ENCODE results near the gene TMEM164. TPM values are rescaled to one million over a fixed set of nuclear protein-coding genes. Genes with fewer than 3 reads are reported as not detected.
A peak's percentile ranks its signal among the peaks of the same experiment; 100 is the strongest.
"Not testable (repeated sequence)": the region's sequence is repeated elsewhere in the genome, so short reads cannot be mapped to it uniquely, and the experiment has no call there.

TMEM164 gene
- total RNA-seq, 1 donor from 2014 or later: 17.6 TPM

DNA sequence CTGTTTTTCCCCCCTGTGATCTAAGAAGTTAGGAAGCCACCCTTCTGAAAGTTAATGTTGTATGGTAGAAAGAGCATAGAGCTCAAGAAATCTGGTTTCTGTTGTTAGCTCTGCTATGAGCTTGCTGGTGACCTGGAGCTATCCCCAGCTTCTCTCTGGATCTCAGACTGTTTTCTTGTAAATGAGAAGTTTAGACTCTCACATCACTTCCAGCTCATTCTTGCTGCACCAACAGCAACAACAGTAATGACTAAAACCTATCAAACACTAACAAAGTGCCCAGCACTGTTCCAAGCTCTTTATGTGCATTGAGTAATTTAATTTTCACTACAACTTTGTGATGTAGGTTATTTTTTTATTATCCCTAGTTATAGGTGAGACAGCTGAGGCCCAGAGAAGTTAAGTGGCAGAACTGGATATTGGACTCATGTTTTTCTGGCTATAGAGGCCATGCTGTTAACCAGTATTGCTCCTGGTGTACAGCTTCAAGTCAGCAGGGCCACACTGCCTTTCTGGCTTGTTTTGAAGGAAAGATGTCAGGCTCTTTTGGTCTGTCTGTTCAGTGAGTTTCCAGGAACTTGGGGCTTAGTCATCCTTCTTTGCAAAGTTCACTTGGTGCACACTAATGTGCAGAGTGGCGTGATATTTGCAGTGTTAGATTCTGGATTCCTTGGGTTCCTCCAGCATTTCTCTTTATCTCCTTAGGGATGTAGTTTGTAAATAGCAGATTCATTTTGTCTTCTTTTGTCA lies 27.8 kb upstream of the TMEM164 start:
- Histone ChIP-seq H3K36me3 (ENCODE audit: insufficient read depth, low read length) (no peaks in the 10 kb centered on the region), H3K27ac (ENCODE audit: low read depth, low read length) (no peak overlapping the region), H2AFZ (ENCODE audit: low read depth, low read length) (no peak overlapping the region), H4K20me1 (ENCODE audit: insufficient read depth, low read length) (no peaks in the 10 kb centered on the region), H3K79me2 (ENCODE audit: insufficient read depth, low read length) (no peaks in the 10 kb centered on the region), H3K9me3 (ENCODE audit: insufficient read depth, low read depth, low read length) (no peaks in the 10 kb centered on the region), H3K4me3 (ENCODE audit: insufficient read depth, low read depth, low read length) (no peak overlapping the region), H3K4me2 (ENCODE audit: low read length) (no peak overlapping the region), H3K4me1 (ENCODE audit: insufficient read depth, low read length) (no peaks in the 10 kb centered on the region), H3K27me3 (ENCODE audit: insufficient read depth, low read length) (no peaks in the 10 kb centered on the region), H3K9ac (ENCODE audit: low read length) (no peak overlapping the region)
- FAIRE-seq (peak; percentile 17), DNase-seq (ENCODE audit: low read depth) (peak; percentile 10)
- Mint-ChIP-seq H3K36me3 (ENCODE audit: low read depth, unreplicated experiment) (no peaks in the 10 kb centered on the region), H3K4me1 (ENCODE audit: low read depth, unreplicated experiment) (peaks cover 9% of the 10 kb centered on the region), H3K9me3 (ENCODE audit: unreplicated experiment) (no peaks in the 10 kb centered on the region), H3K27ac (ENCODE audit: unreplicated experiment) (no peak overlapping the region), H3K4me3 (ENCODE audit: unreplicated experiment) (no peak overlapping the region), H3K27me3 (ENCODE audit: low read depth, unreplicated experiment) (no peaks in the 10 kb centered on the region)
- no peak for TF ChIP-seq CTCF (IDR thresholded peaks at IDR 0.05; ENCODE audit: insufficient read depth, low read depth, low read length)
- no peak for TF ChIP-seq EZH2 (IDR thresholded peaks at IDR 0.05; ENCODE audit: insufficient read depth, low read length)

GRCh38 chrX:109985210-109985609 lies 17.7 kb upstream of the TMEM164 start:
- not testable (repeated sequence) for H3K27me3 Mint-ChIP-seq (ENCODE audit: low read depth, unreplicated experiment); H3K4me2 ChIP-seq (ENCODE audit: low read length); H3K4me1 ChIP-seq (ENCODE audit: insufficient read depth, low read length); H3K4me3 Mint-ChIP-seq (ENCODE audit: unreplicated experiment); H3K79me2 ChIP-seq (ENCODE audit: insufficient read depth, low read length); H3K4me3 ChIP-seq (ENCODE audit: insufficient read depth, low read depth, low read length); H3K27ac Mint-ChIP-seq (ENCODE audit: unreplicated experiment); H3K27me3 ChIP-seq (ENCODE audit: insufficient read depth, low read length); DNase-seq (ENCODE audit: low read depth); H3K36me3 ChIP-seq (ENCODE audit: insufficient read depth, low read length); H3K9me3 ChIP-seq (ENCODE audit: insufficient read depth, low read depth, low read length); H3K27ac ChIP-seq (ENCODE audit: low read depth, low read length); FAIRE-seq; H3K36me3 Mint-ChIP-seq (ENCODE audit: low read depth, unreplicated experiment); H3K4me1 Mint-ChIP-seq (ENCODE audit: low read depth, unreplicated experiment); H3K9me3 Mint-ChIP-seq (ENCODE audit: unreplicated experiment); H3K9ac ChIP-seq (ENCODE audit: low read length); H4K20me1 ChIP-seq (ENCODE audit: insufficient read depth, low read length); H2AFZ ChIP-seq (ENCODE audit: low read depth, low read length)

DNA sequence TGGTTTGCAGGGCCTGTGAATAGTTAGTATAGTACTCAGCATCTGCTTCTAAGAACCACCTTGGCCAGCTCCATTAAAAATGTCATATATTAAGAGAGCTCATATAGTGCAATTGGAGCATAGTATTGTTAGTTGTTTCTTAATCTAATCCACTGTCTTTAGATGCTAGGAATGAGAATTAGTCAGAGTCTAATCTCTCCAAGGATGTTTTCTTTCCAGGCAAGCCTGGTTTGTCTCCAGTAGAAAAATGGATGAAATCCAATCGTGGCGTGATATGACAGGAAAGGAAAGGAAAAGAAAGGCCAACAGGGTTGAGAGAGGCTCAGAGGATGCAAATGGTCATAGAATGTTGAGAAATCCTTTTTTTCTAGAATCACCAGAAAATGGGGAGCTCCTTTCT lies 15.0 kb upstream of the TMEM164 start:
- no peak overlapping the region for H3K9ac ChIP-seq (ENCODE audit: low read length)
- no peaks in the 10 kb centered on the region for H3K9me3 Mint-ChIP-seq (ENCODE audit: unreplicated experiment)
- H3K79me2 ChIP-seq (ENCODE audit: insufficient read depth, low read length): no peaks in the 10 kb centered on the region
- H3K27me3 ChIP-seq (ENCODE audit: insufficient read depth, low read length): no peaks in the 10 kb centered on the region
- no peak overlapping the region for H3K27ac ChIP-seq (ENCODE audit: low read depth, low read length)
- peak; percentile 26 for DNase-seq (ENCODE audit: low read depth)
- H3K9me3 ChIP-seq (ENCODE audit: insufficient read depth, low read depth, low read length): no peaks in the 10 kb centered on the region
- no peak overlapping the region for H3K4me3 Mint-ChIP-seq (ENCODE audit: unreplicated experiment)
- no peaks in the 10 kb centered on the region for H3K36me3 Mint-ChIP-seq (ENCODE audit: low read depth, unreplicated experiment)
- TF ChIP-seq EZH2 (IDR thresholded peaks at IDR 0.05; ENCODE audit: insufficient read depth, low read length): no peak
- no peak overlapping the region for H3K4me2 ChIP-seq (ENCODE audit: low read length)
- no peak overlapping the region for H3K27ac Mint-ChIP-seq (ENCODE audit: unreplicated experiment)
- peak; percentile 95 for FAIRE-seq
- H4K20me1 ChIP-seq (ENCODE audit: insufficient read depth, low read length): no peaks in the 10 kb centered on the region
- no peaks in the 10 kb centered on the region for H3K4me1 ChIP-seq (ENCODE audit: insufficient read depth, low read length)
- peaks cover 1% of the 10 kb centered on the region for H3K4me1 Mint-ChIP-seq (ENCODE audit: low read depth, unreplicated experiment)
- no peak overlapping the region for H3K4me3 ChIP-seq (ENCODE audit: insufficient read depth, low read depth, low read length)
- H2AFZ ChIP-seq (ENCODE audit: low read depth, low read length): no peak overlapping the region
- H3K36me3 ChIP-seq (ENCODE audit: insufficient read depth, low read length): no peaks in the 10 kb centered on the region
- peaks cover 3% of the 10 kb centered on the region for H3K27me3 Mint-ChIP-seq (ENCODE audit: low read depth, unreplicated experiment)
